HepG2 (cell line): Measurements from ENCODE around the gene TTC6. TPM values are rescaled to one million over a fixed set of nuclear protein-coding genes. Genes with fewer than 3 reads are reported as not detected.
A peak's percentile ranks its signal among the peaks of the same experiment; 100 is the strongest.

Experiments used
- AHR ChIP-seq: IDR thresholded peaks from 2 replicates; pipeline ENCODE4 v1.6.1; 2018; ENCODE audit warnings: missing genetic modification reagents, missing compliant biosample characterization
- KDM4B ChIP-seq: sonication (generic); formaldehyde crosslinking; IDR thresholded peaks from 2 replicates; pipeline ENCODE4 v1.4.0; 2020; ENCODE audit warnings: missing genetic modification reagents
- SCMH1 ChIP-seq: sonication (generic); formaldehyde crosslinking; IDR thresholded peaks from 2 replicates; pipeline ENCODE4 v1.9.0; 2021; ENCODE audit warnings: missing genetic modification reagents, mild to moderate bottlenecking, borderline replicate concordance
- TAF1 ChIP-seq: sonication (generic); formaldehyde crosslinking; IDR thresholded peaks from 2 replicates; pipeline ENCODE4 v1.4.0; 2020; ENCODE audit warnings: missing genetic modification reagents
- ZBTB7A ChIP-seq: sonication (generic); formaldehyde crosslinking; IDR thresholded peaks from 2 replicates; pipeline ENCODE4 v1.8.0; 2022; ENCODE audit warnings: mild to moderate bottlenecking, missing genetic modification reagents
- ZBTB7B ChIP-seq: sonication (generic); formaldehyde crosslinking; IDR thresholded peaks from 2 replicates; pipeline ENCODE4 v1.4.0; 2020; ENCODE audit warnings: missing genetic modification reagents
- ZNF333 ChIP-seq: sonication (generic); formaldehyde crosslinking; IDR thresholded peaks from 2 replicates; pipeline ENCODE4 v1.4.0; 2020; ENCODE audit warnings: mild to moderate bottlenecking, missing genetic modification reagents, borderline replicate concordance
- ZNF720 ChIP-seq: sonication (generic); formaldehyde crosslinking; IDR thresholded peaks from 2 replicates; pipeline ENCODE4 v1.4.0; 2020; ENCODE audit warnings: missing genetic modification reagents
- polyA plus RNA-seq, 8 experiments: library from polyadenylated mRNA; depleted of rRNA in 3 of 8; stranded (reverse) in 7 of 8; unstranded in 1 of 8; fragments of >200 nt; fragmentation: Illumina TruSeq in 4 of 8; extraction: Trizol in 4 of 8; gene quantifications; 2 replicates each; pipeline versions ENCODE4 v1.2.1 to v1.2.3, GENCODE V29; 2011 to 2016; ENCODE audit warnings: low read depth in 4 of 8, missing spikeins in 1 of 8, mixed read lengths in 1 of 8; ENCODE audit not compliant: insufficient read depth in 1 of 8
- total RNA-seq, 5 experiments: library from RNA; depleted of rRNA; stranded (reverse); fragments of >200 nt; fragmentation: Illumina TruSeq; extraction: Trizol; gene quantifications; 2 replicates each; pipeline ENCODE4 v1.2.3, GENCODE V29; 2016; ENCODE audit warnings: low read depth in 1 of 5
- TF ChIP-seq, protein P1 (sequence below): sonication (generic); formaldehyde crosslinking; IDR thresholded peaks from 2 replicates; pipeline ENCODE4 v1.5.1; 2020; ENCODE audit warnings: mild to moderate bottlenecking, missing genetic modification reagents, moderate library complexity
- TF ChIP-seq, protein P2 (sequence below): IDR thresholded peaks from 2 replicates; pipeline ENCODE4 v1.6.1; 2016; ENCODE audit warnings: mild to moderate bottlenecking, missing biosample characterization, missing genetic modification reagents
- TF ChIP-seq, protein P3 (sequence below): IDR thresholded peaks from 2 replicates; pipeline ENCODE4 v1.4.0; 2020; ENCODE audit warnings: mild to moderate bottlenecking, missing genetic modification reagents
- TF ChIP-seq, protein P4 (sequence below): sonication (generic); formaldehyde crosslinking; IDR thresholded peaks from 2 replicates; pipeline ENCODE4 v1.4.0; 2020; ENCODE audit warnings: missing genetic modification reagents, borderline replicate concordance
- TF ChIP-seq, protein P5 (sequence below): sonication (generic); formaldehyde crosslinking; IDR thresholded peaks from 2 replicates; pipeline ENCODE4 v1.5.1; 2020; ENCODE audit warnings: missing genetic modification reagents, mild to moderate bottlenecking, borderline replicate concordance

TTC6 gene
- total and polyA plus RNA-seq, 2 of the 13 experiments (the other 11 are each of a cell fraction or from before 2014, with no cell fraction given): 9.3 to 27.4 TPM

DNA sequence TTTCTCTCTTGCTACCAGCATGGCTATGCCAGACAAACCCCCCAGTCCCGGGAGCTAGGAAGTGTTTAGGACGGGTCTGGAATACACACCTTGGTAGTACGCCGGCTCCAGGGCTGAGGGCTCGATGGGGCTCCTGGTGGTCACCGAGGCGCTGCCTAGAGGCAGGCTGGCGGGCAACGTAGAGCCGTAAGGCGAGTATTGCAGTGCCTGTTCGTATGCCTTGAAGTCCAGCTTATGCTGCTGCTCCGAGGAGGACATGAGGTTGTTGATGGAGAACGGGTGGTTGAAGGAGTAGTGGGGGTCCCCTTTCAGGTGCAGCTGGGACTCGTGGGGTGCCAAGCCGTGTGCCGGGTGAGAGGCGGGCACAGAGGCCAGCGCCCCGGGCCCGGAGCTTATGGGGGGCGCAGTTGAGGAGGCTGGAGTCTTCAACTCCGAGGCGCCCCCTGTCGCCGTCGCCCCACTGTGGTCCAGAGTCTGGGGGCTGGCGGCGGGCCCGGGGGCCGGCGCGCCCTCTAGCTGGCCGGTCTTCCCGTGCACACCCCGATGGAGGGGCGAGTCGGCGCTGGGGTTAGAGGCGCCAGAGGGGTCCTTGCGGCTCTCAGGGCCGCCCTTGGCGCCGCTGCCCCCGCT, 4.0 kb upstream of the TTC6 start (continued):
- TF ChIP-seq AHR (CRISPR knock-in tag) (no peak), ZNF720 (CRISPR knock-in tag) (no peak), KDM4B (CRISPR knock-in tag) (no peak), ZBTB7B (CRISPR knock-in tag) (peak; percentile 48; the same call in 1 of the 2 replicates), ZNF333 (no peak), ZBTB7A (CRISPR knock-in tag) (0 out of 2 replicates have a peak, but pooled peaks have one; percentile 39), TAF1 (CRISPR knock-in tag) (no peak), SCMH1 (CRISPR knock-in tag) (no peak)
- TF ChIP-seq, protein P1, sequence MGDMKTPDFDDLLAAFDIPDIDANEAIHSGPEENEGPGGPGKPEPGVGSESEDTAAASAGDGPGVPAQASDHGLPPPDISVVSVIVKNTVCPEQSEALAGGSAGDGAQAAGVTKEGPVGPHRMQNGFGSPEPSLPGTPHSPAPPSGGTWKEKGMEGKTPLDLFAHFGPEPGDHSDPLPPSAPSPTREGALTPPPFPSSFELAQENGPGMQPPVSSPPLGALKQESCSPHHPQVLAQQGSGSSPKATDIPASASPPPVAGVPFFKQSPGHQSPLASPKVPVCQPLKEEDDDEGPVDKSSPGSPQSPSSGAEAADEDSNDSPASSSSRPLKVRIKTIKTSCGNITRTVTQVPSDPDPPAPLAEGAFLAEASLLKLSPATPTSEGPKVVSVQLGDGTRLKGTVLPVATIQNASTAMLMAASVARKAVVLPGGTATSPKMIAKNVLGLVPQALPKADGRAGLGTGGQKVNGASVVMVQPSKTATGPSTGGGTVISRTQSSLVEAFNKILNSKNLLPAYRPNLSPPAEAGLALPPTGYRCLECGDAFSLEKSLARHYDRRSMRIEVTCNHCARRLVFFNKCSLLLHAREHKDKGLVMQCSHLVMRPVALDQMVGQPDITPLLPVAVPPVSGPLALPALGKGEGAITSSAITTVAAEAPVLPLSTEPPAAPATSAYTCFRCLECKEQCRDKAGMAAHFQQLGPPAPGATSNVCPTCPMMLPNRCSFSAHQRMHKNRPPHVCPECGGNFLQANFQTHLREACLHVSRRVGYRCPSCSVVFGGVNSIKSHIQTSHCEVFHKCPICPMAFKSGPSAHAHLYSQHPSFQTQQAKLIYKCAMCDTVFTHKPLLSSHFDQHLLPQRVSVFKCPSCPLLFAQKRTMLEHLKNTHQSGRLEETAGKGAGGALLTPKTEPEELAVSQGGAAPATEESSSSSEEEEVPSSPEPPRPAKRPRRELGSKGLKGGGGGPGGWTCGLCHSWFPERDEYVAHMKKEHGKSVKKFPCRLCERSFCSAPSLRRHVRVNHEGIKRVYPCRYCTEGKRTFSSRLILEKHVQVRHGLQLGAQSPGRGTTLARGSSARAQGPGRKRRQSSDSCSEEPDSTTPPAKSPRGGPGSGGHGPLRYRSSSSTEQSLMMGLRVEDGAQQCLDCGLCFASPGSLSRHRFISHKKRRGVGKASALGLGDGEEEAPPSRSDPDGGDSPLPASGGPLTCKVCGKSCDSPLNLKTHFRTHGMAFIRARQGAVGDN (CRISPR knock-in tag): peak; percentile 50; the same call in 1 of the 2 replicates
- TF ChIP-seq, protein P2, sequence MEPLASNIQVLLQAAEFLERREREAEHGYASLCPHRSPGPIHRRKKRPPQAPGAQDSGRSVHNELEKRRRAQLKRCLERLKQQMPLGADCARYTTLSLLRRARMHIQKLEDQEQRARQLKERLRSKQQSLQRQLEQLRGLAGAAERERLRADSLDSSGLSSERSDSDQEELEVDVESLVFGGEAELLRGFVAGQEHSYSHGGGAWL (CRISPR knock-in tag): 0 out of 2 replicates have a peak, but pooled peaks have one; percentile 42
- TF ChIP-seq, protein P3, sequence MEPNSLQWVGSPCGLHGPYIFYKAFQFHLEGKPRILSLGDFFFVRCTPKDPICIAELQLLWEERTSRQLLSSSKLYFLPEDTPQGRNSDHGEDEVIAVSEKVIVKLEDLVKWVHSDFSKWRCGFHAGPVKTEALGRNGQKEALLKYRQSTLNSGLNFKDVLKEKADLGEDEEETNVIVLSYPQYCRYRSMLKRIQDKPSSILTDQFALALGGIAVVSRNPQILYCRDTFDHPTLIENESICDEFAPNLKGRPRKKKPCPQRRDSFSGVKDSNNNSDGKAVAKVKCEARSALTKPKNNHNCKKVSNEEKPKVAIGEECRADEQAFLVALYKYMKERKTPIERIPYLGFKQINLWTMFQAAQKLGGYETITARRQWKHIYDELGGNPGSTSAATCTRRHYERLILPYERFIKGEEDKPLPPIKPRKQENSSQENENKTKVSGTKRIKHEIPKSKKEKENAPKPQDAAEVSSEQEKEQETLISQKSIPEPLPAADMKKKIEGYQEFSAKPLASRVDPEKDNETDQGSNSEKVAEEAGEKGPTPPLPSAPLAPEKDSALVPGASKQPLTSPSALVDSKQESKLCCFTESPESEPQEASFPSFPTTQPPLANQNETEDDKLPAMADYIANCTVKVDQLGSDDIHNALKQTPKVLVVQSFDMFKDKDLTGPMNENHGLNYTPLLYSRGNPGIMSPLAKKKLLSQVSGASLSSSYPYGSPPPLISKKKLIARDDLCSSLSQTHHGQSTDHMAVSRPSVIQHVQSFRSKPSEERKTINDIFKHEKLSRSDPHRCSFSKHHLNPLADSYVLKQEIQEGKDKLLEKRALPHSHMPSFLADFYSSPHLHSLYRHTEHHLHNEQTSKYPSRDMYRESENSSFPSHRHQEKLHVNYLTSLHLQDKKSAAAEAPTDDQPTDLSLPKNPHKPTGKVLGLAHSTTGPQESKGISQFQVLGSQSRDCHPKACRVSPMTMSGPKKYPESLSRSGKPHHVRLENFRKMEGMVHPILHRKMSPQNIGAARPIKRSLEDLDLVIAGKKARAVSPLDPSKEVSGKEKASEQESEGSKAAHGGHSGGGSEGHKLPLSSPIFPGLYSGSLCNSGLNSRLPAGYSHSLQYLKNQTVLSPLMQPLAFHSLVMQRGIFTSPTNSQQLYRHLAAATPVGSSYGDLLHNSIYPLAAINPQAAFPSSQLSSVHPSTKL (CRISPR knock-in tag): 0 out of 2 replicates have a peak, but pooled peaks have one; percentile 19
- TF ChIP-seq, protein P4, sequence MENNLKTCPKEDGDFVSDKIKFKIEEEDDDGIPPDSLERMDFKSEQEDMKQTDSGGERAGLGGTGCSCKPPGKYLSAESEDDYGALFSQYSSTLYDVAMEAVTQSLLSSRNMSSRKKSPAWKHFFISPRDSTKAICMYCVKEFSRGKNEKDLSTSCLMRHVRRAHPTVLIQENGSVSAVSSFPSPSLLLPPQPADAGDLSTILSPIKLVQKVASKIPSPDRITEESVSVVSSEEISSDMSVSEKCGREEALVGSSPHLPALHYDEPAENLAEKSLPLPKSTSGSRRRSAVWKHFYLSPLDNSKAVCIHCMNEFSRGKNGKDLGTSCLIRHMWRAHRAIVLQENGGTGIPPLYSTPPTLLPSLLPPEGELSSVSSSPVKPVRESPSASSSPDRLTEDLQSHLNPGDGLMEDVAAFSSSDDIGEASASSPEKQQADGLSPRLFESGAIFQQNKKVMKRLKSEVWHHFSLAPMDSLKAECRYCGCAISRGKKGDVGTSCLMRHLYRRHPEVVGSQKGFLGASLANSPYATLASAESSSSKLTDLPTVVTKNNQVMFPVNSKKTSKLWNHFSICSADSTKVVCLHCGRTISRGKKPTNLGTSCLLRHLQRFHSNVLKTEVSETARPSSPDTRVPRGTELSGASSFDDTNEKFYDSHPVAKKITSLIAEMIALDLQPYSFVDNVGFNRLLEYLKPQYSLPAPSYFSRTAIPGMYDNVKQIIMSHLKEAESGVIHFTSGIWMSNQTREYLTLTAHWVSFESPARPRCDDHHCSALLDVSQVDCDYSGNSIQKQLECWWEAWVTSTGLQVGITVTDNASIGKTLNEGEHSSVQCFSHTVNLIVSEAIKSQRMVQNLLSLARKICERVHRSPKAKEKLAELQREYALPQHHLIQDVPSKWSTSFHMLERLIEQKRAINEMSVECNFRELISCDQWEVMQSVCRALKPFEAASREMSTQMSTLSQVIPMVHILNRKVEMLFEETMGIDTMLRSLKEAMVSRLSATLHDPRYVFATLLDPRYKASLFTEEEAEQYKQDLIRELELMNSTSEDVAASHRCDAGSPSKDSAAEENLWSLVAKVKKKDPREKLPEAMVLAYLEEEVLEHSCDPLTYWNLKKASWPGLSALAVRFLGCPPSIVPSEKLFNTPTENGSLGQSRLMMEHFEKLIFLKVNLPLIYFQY: no peak
- TF ChIP-seq, protein P5, sequence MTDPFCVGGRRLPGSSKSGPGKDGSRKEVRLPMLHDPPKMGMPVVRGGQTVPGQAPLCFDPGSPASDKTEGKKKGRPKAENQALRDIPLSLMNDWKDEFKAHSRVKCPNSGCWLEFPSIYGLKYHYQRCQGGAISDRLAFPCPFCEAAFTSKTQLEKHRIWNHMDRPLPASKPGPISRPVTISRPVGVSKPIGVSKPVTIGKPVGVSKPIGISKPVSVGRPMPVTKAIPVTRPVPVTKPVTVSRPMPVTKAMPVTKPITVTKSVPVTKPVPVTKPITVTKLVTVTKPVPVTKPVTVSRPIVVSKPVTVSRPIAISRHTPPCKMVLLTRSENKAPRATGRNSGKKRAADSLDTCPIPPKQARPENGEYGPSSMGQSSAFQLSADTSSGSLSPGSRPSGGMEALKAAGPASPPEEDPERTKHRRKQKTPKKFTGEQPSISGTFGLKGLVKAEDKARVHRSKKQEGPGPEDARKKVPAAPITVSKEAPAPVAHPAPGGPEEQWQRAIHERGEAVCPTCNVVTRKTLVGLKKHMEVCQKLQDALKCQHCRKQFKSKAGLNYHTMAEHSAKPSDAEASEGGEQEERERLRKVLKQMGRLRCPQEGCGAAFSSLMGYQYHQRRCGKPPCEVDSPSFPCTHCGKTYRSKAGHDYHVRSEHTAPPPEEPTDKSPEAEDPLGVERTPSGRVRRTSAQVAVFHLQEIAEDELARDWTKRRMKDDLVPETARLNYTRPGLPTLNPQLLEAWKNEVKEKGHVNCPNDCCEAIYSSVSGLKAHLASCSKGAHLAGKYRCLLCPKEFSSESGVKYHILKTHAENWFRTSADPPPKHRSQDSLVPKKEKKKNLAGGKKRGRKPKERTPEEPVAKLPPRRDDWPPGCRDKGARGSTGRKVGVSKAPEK (CRISPR knock-in tag): 0 out of 2 replicates have a peak, but pooled peaks have one; percentile 48
